Liver (tissue), 9 donors: Measurements from ENCODE around the gene EARS2. TPM values are rescaled to one million over a fixed set of nuclear protein-coding genes. Genes with fewer than 3 reads are reported as not detected.

Source experiments
- DNase-seq: peaks from one replicate; pipeline ENCODE4 v3.0.0-alpha.2; 2017; ENCODE audit warnings: low spot score
- H3K27ac ChIP-seq, 2 donors: one replicate each; pipeline ENCODE4 v1.7.0; 2013; ENCODE audit warnings: inconsistent platforms in 2 of 2, low read length in 2 of 2, control low read depth in 1 of 2, low read depth in 1 of 2, mild to moderate bottlenecking in 1 of 2
- H3K27me3 ChIP-seq, 4 donors: one replicate each; pipeline versions ENCODE4 v1.6.1 to v1.7.0; 2013; ENCODE audit warnings: low read length in 3 of 4, inconsistent platforms in 1 of 4, mild to moderate bottlenecking in 1 of 4, moderate library complexity in 1 of 4; ENCODE audit not compliant: control insufficient read depth in 4 of 4, insufficient read depth in 4 of 4
- H3K36me3 ChIP-seq, 4 donors: one replicate each; pipeline versions ENCODE4 v1.6.1 to v1.7.0; 2013; ENCODE audit warnings: low read length in 3 of 4, mild to moderate bottlenecking in 3 of 4, low read depth in 1 of 4, moderate library complexity in 1 of 4; ENCODE audit not compliant: control insufficient read depth in 4 of 4, insufficient read depth in 3 of 4
- H3K4me1 ChIP-seq, 4 donors: one replicate each; pipeline versions ENCODE4 v1.6.1 to v1.7.0; 2013; ENCODE audit warnings: low read length in 3 of 4, mild to moderate bottlenecking in 3 of 4, moderate library complexity in 1 of 4; ENCODE audit not compliant: control insufficient read depth in 4 of 4, insufficient read depth in 4 of 4
- H3K4me3 ChIP-seq, 3 donors: one replicate each; pipeline versions ENCODE4 v1.6.1 to v1.7.0; 2013; ENCODE audit warnings: low read length in 3 of 3, control low read depth in 1 of 3, low read depth in 1 of 3, mild to moderate bottlenecking in 1 of 3
- H3K9ac ChIP-seq, 2 donors: one replicate each; pipeline ENCODE4 v1.7.0; 2013; ENCODE audit warnings: low read length in 2 of 2, mild to moderate bottlenecking in 2 of 2, moderate library complexity in 2 of 2, control low read depth in 1 of 2, low read depth in 1 of 2
- H3K9me3 ChIP-seq, 4 donors: one replicate each; pipeline versions ENCODE4 v1.6.1 to v1.7.0; 2013; ENCODE audit warnings: low read length in 3 of 4; ENCODE audit not compliant: control insufficient read depth in 4 of 4
- EGR1 ChIP-seq, 2 donors: IDR thresholded peaks; 2 replicates each; pipeline ENCODE4 v1.6.1; 2016 to 2018; ENCODE audit warnings: antibody characterized with exemption in 2 of 2, low read depth in 2 of 2
- FOXA1 ChIP-seq: IDR thresholded peaks from 2 replicates; pipeline ENCODE4 v1.6.1; 2016; ENCODE audit warnings: antibody characterized with exemption
- FOXA2 ChIP-seq: IDR thresholded peaks from 2 replicates; pipeline ENCODE4 v1.6.1; 2016; ENCODE audit warnings: antibody characterized with exemption
- GABPA ChIP-seq, 2 donors: IDR thresholded peaks in 1 of 2; conservative IDR thresholded peaks in 1 of 2; 2 replicates each; pipeline ENCODE4 v1.6.1; 2016; ENCODE audit warnings: antibody characterized with exemption in 2 of 2, mild to moderate bottlenecking in 1 of 2, moderate library complexity in 1 of 2
- HNF4A ChIP-seq, 2 donors: conservative IDR thresholded peaks; 2 replicates each; pipeline ENCODE4 v1.6.1; 2016; ENCODE audit warnings: antibody characterized with exemption in 2 of 2, mild to moderate bottlenecking in 2 of 2
- HNF4G ChIP-seq: IDR thresholded peaks from 2 replicates; pipeline ENCODE4 v1.6.1; 2016; ENCODE audit warnings: antibody characterized with exemption
- JUND ChIP-seq, 2 donors: IDR thresholded peaks; 2 replicates each; pipeline ENCODE4 v1.6.1; 2016; ENCODE audit warnings: antibody characterized with exemption in 2 of 2
- NR2F2 ChIP-seq: IDR thresholded peaks from 2 replicates; pipeline ENCODE4 v1.6.1; 2016; ENCODE audit warnings: antibody characterized with exemption
- RAD21 ChIP-seq, 2 donors: IDR thresholded peaks; 2 replicates each; pipeline ENCODE4 v1.6.1; 2016; ENCODE audit warnings: antibody characterized with exemption in 2 of 2, mild to moderate bottlenecking in 2 of 2
- RXRA ChIP-seq, 2 donors: IDR thresholded peaks; 2 replicates each; pipeline ENCODE4 v1.6.1; 2017 to 2018; ENCODE audit warnings: antibody characterized with exemption in 2 of 2, mild to moderate bottlenecking in 1 of 2
- SP1 ChIP-seq: IDR thresholded peaks from 2 replicates; pipeline ENCODE4 v1.6.1; 2018; ENCODE audit warnings: antibody characterized with exemption, mild to moderate bottlenecking
- TAF1 ChIP-seq: conservative IDR thresholded peaks from 2 replicates; pipeline ENCODE4 v1.6.1; 2016; ENCODE audit warnings: antibody characterized with exemption, mild to moderate bottlenecking
- YY1 ChIP-seq: IDR thresholded peaks from 2 replicates; pipeline ENCODE4 v1.6.1; 2016; ENCODE audit warnings: antibody characterized with exemption, mild to moderate bottlenecking
- WGBS: extraction: QIAGEN DNeasy Blood & Tissue Kit; methylation state at CpG from one replicate; pipeline ENCODE4 v1.1.7; 2013; 5-methylcytosine and 5-hydroxymethylcytosine counted together
- polyA plus RNA-seq, 2 donors: library from polyadenylated mRNA; stranded (reverse) in 1 of 2; unstranded in 1 of 2; fragments of 200-250 nt in 1 of 2; fragments of >200 nt in 1 of 2; fragmentation: Nextera tagmentation in 1 of 2; extraction: Ambion mirVana in 1 of 2; gene quantifications; one replicate each; pipeline versions ENCODE4 v1.2.1 to v1.2.3, GENCODE V29; 2013 to 2015
- total RNA-seq, 2 donors: library from RNA; depleted of rRNA; stranded (reverse); fragments of >200 nt; gene quantifications; one replicate each; pipeline ENCODE4 v1.2.3, GENCODE V29; 2014
- TF ChIP-seq, protein P1 (sequence below): IDR thresholded peaks from 2 replicates; pipeline ENCODE4 v1.6.1; 2016; ENCODE audit warnings: antibody characterized with exemption, mild to moderate bottlenecking
- TF ChIP-seq, protein P2 (sequence below): fragments of 150-350 bp; IDR thresholded peaks from 2 replicates; pipeline ENCODE4 v1.5.1; 2017; ENCODE audit warnings: improper control_type of control experiment, low read depth, low read length; ENCODE audit not compliant: missing input control
- TF ChIP-seq, protein P3 (sequence below): IDR thresholded peaks from 2 replicates; pipeline ENCODE4 v1.6.1; 2016; ENCODE audit warnings: antibody characterized with exemption
- TF ChIP-seq, protein P4 (sequence below): IDR thresholded peaks from 2 replicates; pipeline ENCODE4 v1.6.1; 2016; ENCODE audit warnings: antibody characterized with exemption
- TF ChIP-seq, protein P5 (sequence below): IDR thresholded peaks from 2 replicates; pipeline ENCODE4 v1.6.1; 2016; ENCODE audit warnings: antibody characterized with exemption
- donor health status: healthy.
- donor health status: healthy.
- donor health status: healthy.
- donor health status: healthy.
- donor health status: healthy.

EARS2 gene
- total and polyA plus RNA-seq, 4 donors, result 11.6 to 31.0 (median 19.6) TPM

DNA sequence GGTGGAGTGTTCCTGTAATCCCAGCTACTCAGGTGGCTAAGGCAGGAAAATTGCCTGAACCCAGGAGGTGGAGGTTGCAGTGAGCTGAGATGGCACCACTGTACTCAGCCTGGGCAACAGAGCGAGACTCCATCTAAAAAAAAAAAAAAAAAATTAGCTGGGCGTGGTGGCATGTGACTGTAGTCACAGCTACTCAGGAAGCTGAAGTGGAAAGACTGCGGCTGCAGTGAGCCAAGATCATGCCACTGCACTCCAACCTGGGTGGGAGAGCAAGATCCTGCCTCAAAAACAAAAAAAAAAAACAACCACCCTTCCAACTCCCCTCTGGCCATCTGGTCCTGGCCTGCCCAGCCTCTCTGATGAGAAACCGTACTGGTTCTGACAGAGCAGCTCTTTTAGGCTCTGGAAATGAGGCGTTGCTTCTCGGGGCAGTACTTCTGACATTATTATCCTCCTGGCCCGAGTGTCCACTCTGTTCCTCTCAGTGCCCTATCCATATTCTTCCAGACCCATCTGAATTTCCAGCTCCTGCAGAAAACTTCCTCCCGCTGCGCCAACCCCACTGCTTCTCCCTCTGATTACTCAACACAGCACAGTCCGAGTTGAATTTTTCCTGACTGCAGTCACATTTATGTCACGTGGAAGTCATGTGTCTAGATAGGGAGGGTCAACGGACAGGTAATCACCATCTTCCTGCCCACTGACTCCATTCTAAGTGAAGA lies 60.2 kb downstream of the EARS2 start:
- H3K4me1 ChIP-seq, result peaks cover 5 to 18% (median 16%) of the 10 kb centered on the region in 4 donors
- no peaks in the 10 kb centered on the region for H3K27me3 ChIP-seq
- H3K27ac ChIP-seq, result peak overlapping the region; percentile 49 to 52
- no peak for DNase-seq
- no peaks in the 10 kb centered on the region for H3K9me3 ChIP-seq
- H3K36me3 ChIP-seq, result peaks cover 3 to 31% (median 19%) of the 10 kb centered on the region in 4 donors
- 39% methylated on average over 12 of the region's 12 CpGs for WGBS
- no peak overlapping the region for H3K9ac ChIP-seq
- TF ChIP-seq, protein P1, sequence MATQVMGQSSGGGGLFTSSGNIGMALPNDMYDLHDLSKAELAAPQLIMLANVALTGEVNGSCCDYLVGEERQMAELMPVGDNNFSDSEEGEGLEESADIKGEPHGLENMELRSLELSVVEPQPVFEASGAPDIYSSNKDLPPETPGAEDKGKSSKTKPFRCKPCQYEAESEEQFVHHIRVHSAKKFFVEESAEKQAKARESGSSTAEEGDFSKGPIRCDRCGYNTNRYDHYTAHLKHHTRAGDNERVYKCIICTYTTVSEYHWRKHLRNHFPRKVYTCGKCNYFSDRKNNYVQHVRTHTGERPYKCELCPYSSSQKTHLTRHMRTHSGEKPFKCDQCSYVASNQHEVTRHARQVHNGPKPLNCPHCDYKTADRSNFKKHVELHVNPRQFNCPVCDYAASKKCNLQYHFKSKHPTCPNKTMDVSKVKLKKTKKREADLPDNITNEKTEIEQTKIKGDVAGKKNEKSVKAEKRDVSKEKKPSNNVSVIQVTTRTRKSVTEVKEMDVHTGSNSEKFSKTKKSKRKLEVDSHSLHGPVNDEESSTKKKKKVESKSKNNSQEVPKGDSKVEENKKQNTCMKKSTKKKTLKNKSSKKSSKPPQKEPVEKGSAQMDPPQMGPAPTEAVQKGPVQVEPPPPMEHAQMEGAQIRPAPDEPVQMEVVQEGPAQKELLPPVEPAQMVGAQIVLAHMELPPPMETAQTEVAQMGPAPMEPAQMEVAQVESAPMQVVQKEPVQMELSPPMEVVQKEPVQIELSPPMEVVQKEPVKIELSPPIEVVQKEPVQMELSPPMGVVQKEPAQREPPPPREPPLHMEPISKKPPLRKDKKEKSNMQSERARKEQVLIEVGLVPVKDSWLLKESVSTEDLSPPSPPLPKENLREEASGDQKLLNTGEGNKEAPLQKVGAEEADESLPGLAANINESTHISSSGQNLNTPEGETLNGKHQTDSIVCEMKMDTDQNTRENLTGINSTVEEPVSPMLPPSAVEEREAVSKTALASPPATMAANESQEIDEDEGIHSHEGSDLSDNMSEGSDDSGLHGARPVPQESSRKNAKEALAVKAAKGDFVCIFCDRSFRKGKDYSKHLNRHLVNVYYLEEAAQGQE, result no peak
- TF ChIP-seq JUND (IDR thresholded peaks at IDR 0.05), result peak; percentile 20 to 22
- no peak for TF ChIP-seq FOXA2
- no peak for TF ChIP-seq NR2F2
- TF ChIP-seq, protein P2, sequence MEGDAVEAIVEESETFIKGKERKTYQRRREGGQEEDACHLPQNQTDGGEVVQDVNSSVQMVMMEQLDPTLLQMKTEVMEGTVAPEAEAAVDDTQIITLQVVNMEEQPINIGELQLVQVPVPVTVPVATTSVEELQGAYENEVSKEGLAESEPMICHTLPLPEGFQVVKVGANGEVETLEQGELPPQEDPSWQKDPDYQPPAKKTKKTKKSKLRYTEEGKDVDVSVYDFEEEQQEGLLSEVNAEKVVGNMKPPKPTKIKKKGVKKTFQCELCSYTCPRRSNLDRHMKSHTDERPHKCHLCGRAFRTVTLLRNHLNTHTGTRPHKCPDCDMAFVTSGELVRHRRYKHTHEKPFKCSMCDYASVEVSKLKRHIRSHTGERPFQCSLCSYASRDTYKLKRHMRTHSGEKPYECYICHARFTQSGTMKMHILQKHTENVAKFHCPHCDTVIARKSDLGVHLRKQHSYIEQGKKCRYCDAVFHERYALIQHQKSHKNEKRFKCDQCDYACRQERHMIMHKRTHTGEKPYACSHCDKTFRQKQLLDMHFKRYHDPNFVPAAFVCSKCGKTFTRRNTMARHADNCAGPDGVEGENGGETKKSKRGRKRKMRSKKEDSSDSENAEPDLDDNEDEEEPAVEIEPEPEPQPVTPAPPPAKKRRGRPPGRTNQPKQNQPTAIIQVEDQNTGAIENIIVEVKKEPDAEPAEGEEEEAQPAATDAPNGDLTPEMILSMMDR, result no peak
- no peak for TF ChIP-seq RAD21 (IDR thresholded peaks at IDR 0.05)
- TF ChIP-seq SP1, result no peak
- no peak for TF ChIP-seq HNF4G
- TF ChIP-seq GABPA (IDR thresholded peaks at IDR 0.05 in 1 of 2, conservative IDR thresholded peaks at IDR 0.05 in 1 of 2), result no peak
- TF ChIP-seq EGR1 (IDR thresholded peaks at IDR 0.05; ENCODE audit: low read depth in 2 of 2), result no peak
- TF ChIP-seq RXRA (IDR thresholded peaks at IDR 0.05), result peak; percentile 51 to 60
- TF ChIP-seq, protein P3, sequence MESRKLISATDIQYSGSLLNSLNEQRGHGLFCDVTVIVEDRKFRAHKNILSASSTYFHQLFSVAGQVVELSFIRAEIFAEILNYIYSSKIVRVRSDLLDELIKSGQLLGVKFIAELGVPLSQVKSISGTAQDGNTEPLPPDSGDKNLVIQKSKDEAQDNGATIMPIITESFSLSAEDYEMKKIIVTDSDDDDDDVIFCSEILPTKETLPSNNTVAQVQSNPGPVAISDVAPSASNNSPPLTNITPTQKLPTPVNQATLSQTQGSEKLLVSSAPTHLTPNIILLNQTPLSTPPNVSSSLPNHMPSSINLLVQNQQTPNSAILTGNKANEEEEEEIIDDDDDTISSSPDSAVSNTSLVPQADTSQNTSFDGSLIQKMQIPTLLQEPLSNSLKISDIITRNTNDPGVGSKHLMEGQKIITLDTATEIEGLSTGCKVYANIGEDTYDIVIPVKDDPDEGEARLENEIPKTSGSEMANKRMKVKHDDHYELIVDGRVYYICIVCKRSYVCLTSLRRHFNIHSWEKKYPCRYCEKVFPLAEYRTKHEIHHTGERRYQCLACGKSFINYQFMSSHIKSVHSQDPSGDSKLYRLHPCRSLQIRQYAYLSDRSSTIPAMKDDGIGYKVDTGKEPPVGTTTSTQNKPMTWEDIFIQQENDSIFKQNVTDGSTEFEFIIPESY, result no peak
- TF ChIP-seq YY1, result peak; percentile 52
- no peak for TF ChIP-seq FOXA1
- TF ChIP-seq, protein P4, sequence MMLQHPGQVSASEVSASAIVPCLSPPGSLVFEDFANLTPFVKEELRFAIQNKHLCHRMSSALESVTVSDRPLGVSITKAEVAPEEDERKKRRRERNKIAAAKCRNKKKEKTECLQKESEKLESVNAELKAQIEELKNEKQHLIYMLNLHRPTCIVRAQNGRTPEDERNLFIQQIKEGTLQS, result no peak
- TF ChIP-seq, protein P5, sequence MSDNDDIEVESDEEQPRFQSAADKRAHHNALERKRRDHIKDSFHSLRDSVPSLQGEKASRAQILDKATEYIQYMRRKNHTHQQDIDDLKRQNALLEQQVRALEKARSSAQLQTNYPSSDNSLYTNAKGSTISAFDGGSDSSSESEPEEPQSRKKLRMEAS, result no peak
- peak in 1 of 2 donors; percentile 48 for TF ChIP-seq HNF4A (conservative IDR thresholded peaks at IDR 0.05)
- no peak for TF ChIP-seq TAF1
- no peak overlapping the region for H3K4me3 ChIP-seq
